ENCODE results near the gene CCDC157. TPM values are rescaled to one million over a fixed set of nuclear protein-coding genes. Genes with fewer than 3 reads are reported as not detected.

The CCDC157 gene
- total RNA-seq, 1 experiment from 2014 or later: 5.5 TPM

- CTCF ChIA-PET: interaction anchor here (0.6 to 1.5 kb wide), 4 partner anchors 15 to 147 kb away, joined by 3 to 8 read pairs (median 4); no protein-coding TSS in a partner anchor
These were observed 43.1 kb upstream of the CCDC157 start for GRCh38 chr22:30313527-30314363.

GRCh38 chr22:30314915-30315314 is 41.9 kb upstream of the CCDC157 start:
- no peak overlapping the region for H3K27ac Mint-ChIP-seq (ENCODE audit: unreplicated experiment)

More at GRCh38 chr22:30313527-30314363, 43.1 kb upstream of the CCDC157 start:
- BruUV-seq (replicated peaks): no TSS peak
- DNase-seq: no peak
- H3K4me3 Mint-ChIP-seq (ENCODE audit: low read depth, unreplicated experiment): no peak overlapping the region
- peaks cover 13% of the 10 kb centered on the region for H3K36me3 Mint-ChIP-seq (ENCODE audit: insufficient read depth, unreplicated experiment)
- no peaks in the 10 kb centered on the region for H3K9me3 Mint-ChIP-seq (ENCODE audit: low read depth, unreplicated experiment)
- no peak for TF ChIP-seq CTCF (IDR thresholded peaks at IDR 0.05; ENCODE audit: unreplicated experiment)
- H3K27ac Mint-ChIP-seq (ENCODE audit: unreplicated experiment): no peak overlapping the region
- peaks cover 79% of the 10 kb centered on the region for H3K4me1 Mint-ChIP-seq (ENCODE audit: low read depth, unreplicated experiment)
- intact Hi-C loops (cut with micrococcal nuclease; ENCODE audit: unreplicated experiment): no loop called here
- no peaks in the 10 kb centered on the region for H3K27me3 Mint-ChIP-seq (ENCODE audit: unreplicated experiment)

GRCh38 chr22:30315962-30316576 is 40.7 kb upstream of the CCDC157 start:
- no peak for DNase-seq
- H3K9me3 Mint-ChIP-seq (ENCODE audit: low read depth, unreplicated experiment): no peaks in the 10 kb centered on the region
- H3K4me1 Mint-ChIP-seq (ENCODE audit: low read depth, unreplicated experiment): peaks cover 75% of the 10 kb centered on the region
- no peak for TF ChIP-seq CTCF (IDR thresholded peaks at IDR 0.05; ENCODE audit: unreplicated experiment)
- CTCF ChIA-PET: no interaction called here
- H3K36me3 Mint-ChIP-seq (ENCODE audit: insufficient read depth, unreplicated experiment): peaks cover 13% of the 10 kb centered on the region
- no peak overlapping the region for H3K27ac Mint-ChIP-seq (ENCODE audit: unreplicated experiment)
- H3K4me3 Mint-ChIP-seq (ENCODE audit: low read depth, unreplicated experiment): no peak overlapping the region
- intact Hi-C loops (cut with micrococcal nuclease; ENCODE audit: unreplicated experiment): no loop called here
- H3K27me3 Mint-ChIP-seq (ENCODE audit: unreplicated experiment): no peaks in the 10 kb centered on the region
- no TSS peak for BruUV-seq (replicated peaks)

More at GRCh38 chr22:30314915-30315314, 41.9 kb upstream of the CCDC157 start:
- TF ChIP-seq CTCF (IDR thresholded peaks at IDR 0.05; ENCODE audit: unreplicated experiment): no peak
- H3K4me1 Mint-ChIP-seq (ENCODE audit: low read depth, unreplicated experiment): peaks cover 87% of the 10 kb centered on the region
- H3K27me3 Mint-ChIP-seq (ENCODE audit: unreplicated experiment): no peaks in the 10 kb centered on the region
- H3K9me3 Mint-ChIP-seq (ENCODE audit: low read depth, unreplicated experiment): no peaks in the 10 kb centered on the region
- H3K36me3 Mint-ChIP-seq (ENCODE audit: insufficient read depth, unreplicated experiment): peaks cover 13% of the 10 kb centered on the region
- intact Hi-C loops (cut with micrococcal nuclease; ENCODE audit: unreplicated experiment): no loop called here
- no TSS peak for BruUV-seq (replicated peaks)
- DNase-seq: no peak
- CTCF ChIA-PET: interaction anchor here (0.7 to 1.5 kb wide), 2 partner anchors 17 to 23 kb away, joined by 4 to 6 read pairs; no protein-coding TSS in a partner anchor
- no peak overlapping the region for H3K4me3 Mint-ChIP-seq (ENCODE audit: low read depth, unreplicated experiment)

GRCh38 chr22:30317778-30318177 is 39.0 kb upstream of the CCDC157 start:
- CTCF ChIA-PET: no interaction called here
- Mint-ChIP-seq H3K4me1 (ENCODE audit: low read depth, unreplicated experiment) (peaks cover 58% of the 10 kb centered on the region), H3K27me3 (ENCODE audit: unreplicated experiment) (no peaks in the 10 kb centered on the region), H3K4me3 (ENCODE audit: low read depth, unreplicated experiment) (no peak overlapping the region), H3K9me3 (ENCODE audit: low read depth, unreplicated experiment) (no peaks in the 10 kb centered on the region), H3K36me3 (ENCODE audit: insufficient read depth, unreplicated experiment) (peaks cover 12% of the 10 kb centered on the region), H3K27ac (ENCODE audit: unreplicated experiment) (no peak overlapping the region)
- no peak for TF ChIP-seq CTCF (IDR thresholded peaks at IDR 0.05; ENCODE audit: unreplicated experiment)
- DNase-seq: no peak
- intact Hi-C loops (cut with micrococcal nuclease; ENCODE audit: unreplicated experiment): no loop called here
- no TSS peak for BruUV-seq (replicated peaks)
